Effector memory CD8-positive, alpha-beta T cell (primary cell): ENCODE results near the gene THNSL1.
A peak's percentile ranks its signal among the peaks of the same experiment; 100 is the strongest.

Experiments used
- ATAC-seq: fragments of 150-1000 bp; cut with Tn5 transposase; replicated peaks from 2 replicates; pipeline ENCODE4 v1.10.0; 2021; ENCODE audit warnings: mild to moderate bottlenecking, moderate library complexity
- DNase-seq, 3 experiments: peaks; one replicate each; pipeline ENCODE4 v3.0.0; 2021
- H3K27ac Mint-ChIP-seq, 2 donors: one replicate each; pipeline ENCODE4 v1.8.0; 2022; ENCODE audit warnings: mild to moderate bottlenecking in 2 of 2, mixed read lengths in 2 of 2, moderate library complexity in 2 of 2
- H3K27me3 Mint-ChIP-seq, 2 donors: one replicate each; pipeline ENCODE4 v1.8.0; 2022; ENCODE audit warnings: mixed read lengths in 2 of 2
- H3K36me3 Mint-ChIP-seq: one replicate; pipeline ENCODE4 v1.8.0; 2022; ENCODE audit warnings: mild to moderate bottlenecking, moderate library complexity, mixed read lengths; ENCODE audit not compliant: insufficient read depth
- H3K4me1 Mint-ChIP-seq, 2 donors: one replicate each; pipeline ENCODE4 v1.8.0; 2022; ENCODE audit warnings: low read depth in 2 of 2, mixed read lengths in 2 of 2
- H3K4me3 Mint-ChIP-seq, 2 donors: one replicate each; pipeline ENCODE4 v1.8.0; 2022; ENCODE audit warnings: mild to moderate bottlenecking in 2 of 2, mixed read lengths in 2 of 2, moderate library complexity in 2 of 2
- H3K9me3 Mint-ChIP-seq, 2 donors: one replicate each; pipeline ENCODE4 v1.8.0; 2022; ENCODE audit warnings: mixed read lengths in 2 of 2

THNSL1 gene

DNA sequence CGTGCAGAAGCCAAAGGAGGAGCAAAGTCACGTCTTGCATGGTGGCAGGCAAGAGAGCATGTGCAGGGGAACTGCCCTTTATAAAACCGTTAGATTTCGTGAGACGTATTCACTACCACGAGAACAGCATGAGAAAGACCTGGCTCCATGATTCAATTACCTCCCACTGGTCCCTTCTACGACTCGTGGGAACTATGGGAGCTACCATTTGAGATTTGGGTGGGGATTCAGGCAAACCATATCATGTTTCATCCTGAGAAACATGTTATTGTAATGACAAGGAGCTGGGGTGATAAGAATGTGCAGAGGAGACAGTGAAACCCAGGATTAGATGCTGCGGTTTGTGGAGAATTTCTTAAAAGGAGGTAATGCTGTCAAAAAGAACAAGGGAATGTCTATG lies 34.0 kb downstream of the THNSL1 start:
- no peak for DNase-seq
- H3K27me3 Mint-ChIP-seq = peaks cover 35 to 42% of the 10 kb centered on the region in 2 donors
- H3K4me1 Mint-ChIP-seq = no peaks in the 10 kb centered on the region
- no peak overlapping the region for H3K4me3 Mint-ChIP-seq
- H3K27ac Mint-ChIP-seq = no peak overlapping the region
- no peaks in the 10 kb centered on the region for H3K9me3 Mint-ChIP-seq
- no peak for ATAC-seq
- no peaks in the 10 kb centered on the region for H3K36me3 Mint-ChIP-seq

- Mint-ChIP-seq H3K4me3 (no peak overlapping the region), H3K27me3 (peaks cover 34 to 39% of the 10 kb centered on the region in 2 donors), H3K27ac (no peak overlapping the region), H3K36me3 (no peaks in the 10 kb centered on the region), H3K4me1 (no peaks in the 10 kb centered on the region), H3K9me3 (no peaks in the 10 kb centered on the region)
- ATAC-seq = no peak
- DNase-seq = no peak
These were observed 35.6 kb downstream of the THNSL1 start for GRCh38 chr10:25052012-25052411.

DNA sequence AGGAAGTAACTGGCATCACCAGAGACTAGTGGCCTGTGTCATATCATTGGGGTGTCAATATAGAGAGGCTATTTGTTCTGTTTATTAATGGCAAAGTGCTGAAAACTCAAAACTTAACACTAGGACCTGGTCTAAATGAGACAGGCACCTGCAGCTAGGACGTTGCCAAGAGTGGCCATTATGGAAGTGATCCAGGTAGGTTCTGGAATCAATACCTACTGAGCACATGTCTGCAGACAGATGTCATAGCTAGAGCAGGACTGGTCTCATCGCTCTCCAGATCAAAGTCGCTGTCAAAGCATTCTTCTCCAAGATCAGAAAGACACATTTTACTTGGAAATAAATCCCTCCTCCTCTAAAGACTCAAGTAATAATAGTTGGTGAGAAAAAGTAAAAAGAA lies 40.3 kb downstream of the THNSL1 start:
- DNase-seq = no peak
- H3K9me3 Mint-ChIP-seq = no peaks in the 10 kb centered on the region

GRCh38 chr10:25057886-25058285 lies 41.5 kb downstream of the THNSL1 start:
- DNase-seq (no peak), ATAC-seq (no peak)
- peaks cover 7 to 8% of the 10 kb centered on the region in 2 donors for H3K4me1 Mint-ChIP-seq
- H3K9me3 Mint-ChIP-seq = no peaks in the 10 kb centered on the region
- H3K27ac Mint-ChIP-seq = no peak overlapping the region
- peaks cover 4% of the 10 kb centered on the region for H3K36me3 Mint-ChIP-seq
- peaks cover 0 to 12% of the 10 kb centered on the region in 2 donors for H3K27me3 Mint-ChIP-seq
- H3K4me3 Mint-ChIP-seq = no peak overlapping the region

More for the DNA sequence above, 40.3 kb downstream of the THNSL1 start:
- Mint-ChIP-seq H3K4me3 (no peak overlapping the region), H3K27me3 (peaks cover 0 to 12% of the 10 kb centered on the region in 2 donors), H3K4me1 (no peaks in the 10 kb centered on the region), H3K36me3 (no peaks in the 10 kb centered on the region), H3K27ac (no peak overlapping the region)
- no peak for ATAC-seq

DNA sequence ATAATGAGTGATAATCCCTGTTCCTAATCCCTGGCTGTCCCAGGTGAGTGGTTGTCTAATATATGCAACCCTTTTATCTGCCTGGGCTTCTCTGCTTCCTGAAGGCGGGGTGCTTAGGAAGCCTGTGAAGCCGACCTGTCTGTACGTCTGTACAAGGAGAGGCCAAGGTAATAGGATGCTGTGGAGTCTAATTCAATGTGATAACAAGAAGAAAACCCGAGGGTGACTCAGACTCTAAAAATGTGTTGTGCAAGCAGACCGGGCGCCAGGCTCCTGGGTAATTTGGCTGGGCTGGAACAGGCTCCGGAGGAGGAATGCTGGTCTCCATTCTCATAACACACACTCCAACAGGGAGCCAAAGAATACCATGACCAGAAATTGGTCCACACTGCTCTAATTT lies 43.6 kb downstream of the THNSL1 start:
- ATAC-seq (no peak), DNase-seq (no peak)
- H3K9me3 Mint-ChIP-seq = no peaks in the 10 kb centered on the region
- peaks cover 0 to 6% of the 10 kb centered on the region in 2 donors for H3K27me3 Mint-ChIP-seq
- peaks cover 11 to 15% of the 10 kb centered on the region in 2 donors for H3K4me1 Mint-ChIP-seq
- peak overlapping the region in 1 of 2 donors; percentile 6 for H3K27ac Mint-ChIP-seq
- no peak overlapping the region for H3K4me3 Mint-ChIP-seq
- H3K36me3 Mint-ChIP-seq = peaks cover 11% of the 10 kb centered on the region

DNA sequence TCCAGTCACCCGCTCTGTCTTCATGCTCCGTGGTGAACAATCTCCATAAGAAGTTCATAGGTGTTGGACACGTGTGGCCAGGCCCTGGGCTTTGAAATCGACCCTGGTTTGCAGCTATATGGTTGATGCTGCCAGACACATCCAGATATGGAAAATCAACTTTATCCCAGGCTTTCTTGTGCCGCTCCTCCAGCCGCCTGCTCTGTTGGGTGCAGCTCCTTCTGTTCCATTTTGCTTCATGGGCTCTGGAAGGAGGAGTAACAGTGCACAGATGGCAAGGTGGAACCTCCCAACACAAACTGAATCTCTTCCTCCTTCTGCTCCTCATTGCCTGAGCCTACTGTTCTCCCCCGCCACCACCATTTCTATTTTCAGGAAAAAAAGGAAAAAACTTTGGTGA lies 44.7 kb downstream of the THNSL1 start:
- Mint-ChIP-seq H3K4me3 (no peak overlapping the region), H3K27me3 (peaks cover 0 to 6% of the 10 kb centered on the region in 2 donors), H3K9me3 (no peaks in the 10 kb centered on the region), H3K4me1 (peaks cover 11 to 15% of the 10 kb centered on the region in 2 donors), H3K36me3 (peaks cover 11% of the 10 kb centered on the region), H3K27ac (no peak overlapping the region)
- DNase-seq = no peak
- ATAC-seq = no peak

- H3K27me3 Mint-ChIP-seq = peaks cover 0 to 8% of the 10 kb centered on the region in 2 donors
- H3K4me1 Mint-ChIP-seq = peaks cover 11 to 15% of the 10 kb centered on the region in 2 donors
- H3K4me3 Mint-ChIP-seq = peak overlapping the region; percentile 46 to 61
These were observed 45.5 kb downstream of the THNSL1 start for GRCh38 chr10:25061711-25062449.

GRCh38 chr10:25063157-25063556 lies 46.7 kb downstream of the THNSL1 start:
- Mint-ChIP-seq H3K4me3 (peak overlapping the region in 1 of 2 donors; percentile 61), H3K36me3 (peaks cover 11% of the 10 kb centered on the region)

More at GRCh38 chr10:25061711-25062449, 45.5 kb downstream of the THNSL1 start:
- ATAC-seq (no peak), DNase-seq (no peak)
- Mint-ChIP-seq H3K9me3 (no peaks in the 10 kb centered on the region), H3K27ac (peak overlapping the region; percentile 75 to 89), H3K36me3 (peaks cover 11% of the 10 kb centered on the region)

DNA sequence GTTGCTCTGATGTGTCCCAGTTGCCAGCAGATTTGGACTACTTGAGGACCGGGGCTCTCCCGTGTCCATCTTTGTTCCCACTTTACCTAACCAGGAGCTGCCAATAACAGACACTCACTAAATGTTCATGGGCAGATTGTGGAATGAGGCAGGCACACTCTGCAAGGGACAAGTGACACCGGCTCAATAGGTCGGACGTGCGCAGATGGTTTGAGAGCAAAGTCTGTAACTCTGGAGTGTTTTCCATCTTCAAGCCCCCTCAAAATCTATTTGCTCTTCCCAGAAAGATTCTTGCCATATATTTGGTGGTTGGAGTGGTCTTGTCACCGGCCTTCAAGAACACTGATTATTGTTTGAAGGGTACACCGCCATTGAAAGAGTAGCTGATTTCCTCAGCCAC lies 47.2 kb downstream of the THNSL1 start:
- H3K4me3 Mint-ChIP-seq = peak overlapping the region in 1 of 2 donors; percentile 5
- H3K9me3 Mint-ChIP-seq = no peaks in the 10 kb centered on the region
- H3K4me1 Mint-ChIP-seq = peaks cover 11 to 15% of the 10 kb centered on the region in 2 donors
- H3K27ac Mint-ChIP-seq = peak overlapping the region in 1 of 2 donors; percentile 16
- no peak for ATAC-seq
- peaks cover 10 to 19% of the 10 kb centered on the region in 2 donors for H3K27me3 Mint-ChIP-seq
- peaks cover 11% of the 10 kb centered on the region for H3K36me3 Mint-ChIP-seq
- DNase-seq = no peak

More at GRCh38 chr10:25063157-25063556, 46.7 kb downstream of the THNSL1 start:
- no peak for DNase-seq
- no peak for ATAC-seq
- Mint-ChIP-seq H3K27me3 (peaks cover 5 to 17% of the 10 kb centered on the region in 2 donors), H3K9me3 (no peaks in the 10 kb centered on the region), H3K27ac (peak overlapping the region in 1 of 2 donors; percentile 89), H3K4me1 (peaks cover 11 to 15% of the 10 kb centered on the region in 2 donors)

GRCh38 chr10:25064401-25064800 lies 48.0 kb downstream of the THNSL1 start:
- no peak for ATAC-seq
- DNase-seq = no peak
- Mint-ChIP-seq H3K36me3 (peaks cover 11% of the 10 kb centered on the region), H3K4me3 (no peak overlapping the region), H3K27ac (no peak overlapping the region), H3K4me1 (peaks cover 11 to 15% of the 10 kb centered on the region in 2 donors), H3K27me3 (peaks cover 17 to 18% of the 10 kb centered on the region in 2 donors), H3K9me3 (no peaks in the 10 kb centered on the region)

GRCh38 chr10:25065761-25066476 lies 49.5 kb downstream of the THNSL1 start:
- ATAC-seq (no peak), DNase-seq (no peak)
- Mint-ChIP-seq H3K36me3 (peaks cover 11% of the 10 kb centered on the region), H3K27ac (no peak overlapping the region), H3K4me3 (no peak overlapping the region), H3K9me3 (no peaks in the 10 kb centered on the region), H3K4me1 (peaks cover 11 to 15% of the 10 kb centered on the region in 2 donors), H3K27me3 (peaks cover 17% of the 10 kb centered on the region in 2 donors)

GRCh38 chr10:25068152-25069058 lies 52.0 kb downstream of the THNSL1 start:
- Mint-ChIP-seq H3K27ac (no peak overlapping the region), H3K4me3 (no peak overlapping the region), H3K36me3 (peaks cover 2% of the 10 kb centered on the region), H3K27me3 (peaks cover 17 to 23% of the 10 kb centered on the region in 2 donors), H3K9me3 (no peaks in the 10 kb centered on the region), H3K4me1 (peaks cover 2 to 5% of the 10 kb centered on the region in 2 donors)
- ATAC-seq = no peak
- no peak for DNase-seq

DNA sequence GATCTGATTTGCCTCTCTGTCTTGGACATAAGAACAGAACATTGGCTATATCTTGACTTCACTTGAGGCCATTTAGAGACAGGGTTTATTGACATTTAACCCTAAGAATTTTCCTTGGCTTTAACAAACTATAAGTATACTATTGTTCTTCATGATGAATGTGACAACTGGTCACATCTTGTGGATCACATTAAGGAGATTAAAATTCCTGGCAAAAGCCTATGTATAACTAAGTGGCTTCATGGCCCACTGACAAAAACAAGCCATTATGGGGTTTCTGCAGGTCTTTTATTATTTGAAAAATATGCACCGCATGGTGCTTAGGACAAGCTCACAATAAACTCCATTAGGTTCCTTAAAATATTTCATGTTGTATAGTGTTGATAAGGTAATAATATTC lies 54.8 kb downstream of the THNSL1 start:
- Mint-ChIP-seq H3K27me3 (peaks cover 17 to 42% of the 10 kb centered on the region in 2 donors), H3K27ac (no peak overlapping the region), H3K36me3 (no peaks in the 10 kb centered on the region), H3K4me3 (no peak overlapping the region), H3K9me3 (no peaks in the 10 kb centered on the region), H3K4me1 (no peaks in the 10 kb centered on the region)
- no peak for ATAC-seq
- DNase-seq = no peak
